H1 (cell line): ENCODE measurements around the gene AGRN. TPM values are rescaled to one million over a fixed set of nuclear protein-coding genes. Genes with fewer than 3 reads are reported as not detected.

Source experiments
- RAD21 ChIP-seq, 2 experiments: IDR thresholded peaks in 1 of 2; conservative IDR thresholded peaks in 1 of 2; 2 replicates each; pipeline ENCODE4 v1.6.1; 2011; ENCODE audit warnings: low read depth in 2 of 2, low read length in 2 of 2, improper control_type of control experiment in 1 of 2, inconsistent platforms in 1 of 2, mild to moderate bottlenecking in 1 of 2, moderate library complexity in 1 of 2
- polyA plus RNA-seq, 7 experiments: library from polyadenylated mRNA; depleted of rRNA in 3 of 7; stranded (reverse) in 5 of 7; unstranded in 2 of 7; fragments of >200 nt in 5 of 7; fragments of 200-250 nt in 2 of 7; gene quantifications; 1 replicate in 5 of 7; 2 replicates in 1 of 7; 4 replicates in 1 of 7; pipeline versions ENCODE4 v1.2.1 to v1.2.3, GENCODE V29; 2011 to 2013; ENCODE audit warnings: missing spikeins in 2 of 7, mixed read lengths in 2 of 7
- total RNA-seq: library from RNA; stranded (reverse); fragmentation: NEBNext Ultra II Directional; extraction: Animal tissue kit (Norgen Biotek cat#: 25700); gene quantifications from 2 replicates; pipeline ENCODE4 v1.2.1, GENCODE V29; 2021

The AGRN gene
- total and polyA plus RNA-seq, 2 of the 8 experiments (the other 6 are each of a cell fraction or from before 2014, with no cell fraction given) = 52.3 to 155 TPM

DNA sequence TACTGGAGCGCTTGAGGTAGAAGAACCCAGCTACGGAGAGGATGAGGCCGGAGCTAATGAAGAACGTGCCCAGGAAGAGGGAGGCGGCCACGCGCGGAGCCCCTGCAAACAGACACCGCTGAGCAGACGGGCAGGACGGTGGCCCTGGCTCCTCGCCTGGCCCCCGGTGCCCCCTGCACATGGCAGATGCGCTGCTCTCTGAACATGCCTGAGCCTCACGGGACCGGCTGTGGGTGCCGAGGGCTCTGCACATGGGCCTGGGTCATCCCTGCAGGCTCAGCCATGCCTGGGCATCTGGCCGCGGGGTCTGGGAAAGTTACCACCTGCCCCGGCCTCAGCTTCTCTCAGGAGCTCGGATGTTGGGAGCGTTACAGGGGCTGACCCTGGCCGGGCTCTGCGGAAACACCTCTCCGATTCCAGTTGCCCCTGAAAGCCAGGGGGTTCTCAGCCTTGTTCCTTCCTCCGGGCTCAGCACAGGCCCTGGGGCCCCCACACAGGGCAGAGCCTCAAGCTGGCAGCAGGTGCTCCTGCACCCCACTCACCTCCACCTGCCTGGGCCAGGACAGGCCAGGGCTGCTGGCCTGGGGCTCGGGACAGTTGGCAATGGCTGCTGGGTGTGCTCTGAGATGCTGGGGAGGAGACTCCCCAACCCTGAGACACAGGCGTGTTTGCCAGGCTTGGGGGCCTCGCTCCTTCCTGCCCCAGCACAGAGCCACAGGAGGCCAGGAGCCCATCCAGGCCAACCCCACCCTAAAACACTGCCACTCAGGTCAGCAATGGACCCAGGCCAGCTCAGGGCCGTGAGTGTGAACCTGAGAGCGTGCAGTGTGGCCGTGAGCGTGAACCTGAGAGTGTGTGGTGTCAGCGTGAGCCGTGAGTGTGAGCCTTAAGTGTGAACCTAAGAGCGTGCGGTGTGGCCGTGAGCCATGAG lies 66.3 kb downstream of the AGRN start (continued):
- no peak for TF ChIP-seq RAD21 (IDR thresholded peaks at IDR 0.05 in 1 of 2, conservative IDR thresholded peaks at IDR 0.05 in 1 of 2; ENCODE audit: low read depth in 2 of 2, low read length in 2 of 2)
